ENCODE results near the gene BLNK.
A peak's percentile ranks its signal among the peaks of the same experiment; 100 is the strongest.
"Not testable (repeated sequence)": the region's sequence is repeated elsewhere in the genome, so short reads cannot be mapped to it uniquely, and the experiment has no call there.

Gene BLNK

GRCh38 chr10:96271016-96271815 lies at the start of gene BLNK:
BLNK (minus strand) TSS chr10:96271569; CDS start chr10:96271398, 171 bp downstream.
- DNase-seq = no peak

- DNase-seq = no peak
Observed at GRCh38 chr10:96319754-96320474, 48.5 kb upstream of the BLNK start.

- no peak for DNase-seq
Observed at GRCh38 chr10:96317067-96317833, 45.9 kb upstream of the BLNK start.

- DNase-seq = no peak
Observed at GRCh38 chr10:96313344-96313743, 42.0 kb upstream of the BLNK start.

- DNase-seq = no peak
Observed at GRCh38 chr10:96311180-96311715, 39.9 kb upstream of the BLNK start.

GRCh38 chr10:96310321-96310669 lies 38.9 kb upstream of the BLNK start:
- no peak for DNase-seq

GRCh38 chr10:96309628-96310320 lies 38.4 kb upstream of the BLNK start:
- DNase-seq = no peak

GRCh38 chr10:96308854-96309253 lies 37.5 kb upstream of the BLNK start:
- DNase-seq = not testable (repeated sequence)

- no peak for DNase-seq
Observed at GRCh38 chr10:96306516-96306915, 35.1 kb upstream of the BLNK start.

GRCh38 chr10:96305019-96305418 lies 33.6 kb upstream of the BLNK start:
- no peak for DNase-seq

GRCh38 chr10:96304230-96304629 lies 32.9 kb upstream of the BLNK start, which contains the start of gene DNTT:
DNTT (plus strand) TSS chr10:96304434; CDS start chr10:96304498, 64 bp downstream.
- DNase-seq = no peak

- DNase-seq = no peak
Observed at GRCh38 chr10:96301616-96302015, 30.2 kb upstream of the BLNK start.

GRCh38 chr10:96299383-96299782 lies 28.0 kb upstream of the BLNK start:
- no peak for DNase-seq

GRCh38 chr10:96298362-96298761 lies 27.0 kb upstream of the BLNK start:
- DNase-seq = no peak

GRCh38 chr10:96297486-96297885 lies 26.1 kb upstream of the BLNK start:
- DNase-seq = no peak

- DNase-seq = no peak
Observed at GRCh38 chr10:96295475-96295874, 24.1 kb upstream of the BLNK start.

GRCh38 chr10:96292971-96293920 lies 21.9 kb upstream of the BLNK start:
- peak; percentile 47 for DNase-seq

- no peak for DNase-seq
Observed at GRCh38 chr10:96290368-96291133, 19.2 kb upstream of the BLNK start.

GRCh38 chr10:96289218-96289910 lies 18.0 kb upstream of the BLNK start:
- DNase-seq = no peak

- no peak for DNase-seq
Observed at GRCh38 chr10:96288151-96288621, 16.8 kb upstream of the BLNK start.
